Breast epithelium (tissue), 3 donors: ENCODE results near the gene SPOCK3.

ENCODE experiments used
- CTCF ChIP-seq, 3 donors: fragments of 450-650 bp; IDR thresholded peaks; one replicate each; pipeline ENCODE4 v1.5.1; 2016 to 2017; ENCODE audit warnings: antibody characterized with exemption in 3 of 3, mild to moderate bottlenecking in 3 of 3, moderate library complexity in 3 of 3
- POLR2A ChIP-seq: fragments of 450-650 bp; IDR thresholded peaks from one replicate; pipeline ENCODE4 v1.6.1; 2016; ENCODE audit warnings: antibody characterized with exemption, mild to moderate bottlenecking, moderate library complexity

- TF ChIP-seq POLR2A (no peak), CTCF (IDR thresholded peaks at IDR 0.05) (no peak)
Observed at GRCh38 chr4:167025670-167026069, 208.6 kb downstream of the SPOCK3 start.
